GM19328 (cell line): Measurements from ENCODE around the gene ZNF800.

Experiments used
- ATAC-seq: cut with Tn5 transposase; IDR thresholded peaks from one replicate; pipeline ENCODE4 v1.9.1; 2021; ENCODE audit warnings: mild to moderate bottlenecking, moderate library complexity; ENCODE audit not compliant: unreplicated experiment

The ZNF800 gene

DNA sequence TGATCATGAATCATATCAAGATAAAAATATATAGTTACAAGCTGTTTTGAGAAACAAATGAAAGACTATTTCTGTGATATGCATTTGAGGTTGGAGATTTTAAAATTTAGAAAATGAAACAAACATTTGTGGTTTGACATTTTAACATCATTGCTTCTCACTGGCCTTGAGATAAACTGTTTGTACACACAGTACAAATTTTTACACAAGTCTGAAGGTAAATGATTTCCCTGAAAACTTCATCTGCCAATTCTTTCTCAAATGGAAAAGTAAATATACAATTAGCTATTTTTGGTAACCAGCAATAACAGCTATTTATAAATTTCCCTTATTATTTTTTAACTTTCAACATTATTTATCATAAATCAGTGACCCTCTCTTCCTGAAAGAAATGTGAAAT lies 38.6 kb downstream of the ZNF800 start:
- no peak for ATAC-seq

DNA sequence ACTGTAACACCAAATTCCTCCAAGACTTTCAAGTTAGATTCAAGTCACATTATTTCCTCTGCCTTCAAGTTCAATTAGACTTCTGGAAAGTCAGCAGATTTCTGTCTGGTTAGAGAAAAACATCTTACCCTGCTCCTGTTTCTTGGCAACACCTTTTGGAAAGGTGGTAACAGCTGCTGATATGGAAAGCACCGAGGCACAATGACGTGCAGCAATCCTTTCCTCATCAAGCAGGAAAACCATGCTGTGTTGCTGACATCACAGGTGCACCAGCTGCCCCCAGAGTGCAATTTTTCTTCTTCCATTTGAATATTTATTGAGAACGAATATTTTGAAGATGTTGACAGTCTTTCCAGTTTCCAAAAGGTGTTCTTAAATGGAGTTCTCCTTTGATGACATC lies 41.9 kb downstream of the ZNF800 start:
- no peak for ATAC-seq

DNA sequence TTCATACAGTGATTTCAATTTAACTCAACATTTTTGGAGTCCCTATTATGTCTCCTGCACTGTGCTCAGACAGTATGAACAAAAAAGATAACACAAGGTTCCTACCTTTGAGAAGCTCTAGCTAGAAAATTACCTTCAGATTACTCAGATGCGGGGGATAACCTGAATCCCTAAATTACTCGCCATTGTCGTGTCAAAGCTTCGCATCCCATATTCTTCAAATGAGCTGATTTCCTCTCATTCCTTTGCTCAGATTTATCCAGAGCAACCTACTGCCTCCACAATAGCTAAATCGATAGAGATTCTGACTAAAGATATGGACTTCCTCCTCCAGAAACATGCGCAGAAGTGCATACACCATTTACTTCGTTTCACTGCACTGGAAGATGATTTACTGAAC lies 42.6 kb downstream of the ZNF800 start:
- ATAC-seq: no peak

DNA sequence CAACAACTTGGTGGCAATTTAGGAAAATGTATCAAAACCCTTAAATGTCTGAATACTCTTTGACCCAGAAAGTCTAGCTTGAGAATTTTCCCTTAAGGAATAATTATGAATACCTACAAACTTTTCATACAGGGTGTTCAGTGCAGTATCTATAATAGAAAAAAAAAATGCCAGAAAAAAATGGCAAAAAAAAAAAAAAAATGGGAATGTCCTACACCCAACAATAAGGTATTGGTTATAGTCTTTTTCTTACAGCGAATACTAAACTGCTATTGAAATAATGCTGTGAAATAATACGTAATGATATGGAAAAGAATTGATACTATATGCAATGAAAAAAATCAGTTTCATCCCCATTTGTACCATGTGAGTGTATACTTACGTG lies 44.3 kb downstream of the ZNF800 start:
- ATAC-seq: no peak

DNA sequence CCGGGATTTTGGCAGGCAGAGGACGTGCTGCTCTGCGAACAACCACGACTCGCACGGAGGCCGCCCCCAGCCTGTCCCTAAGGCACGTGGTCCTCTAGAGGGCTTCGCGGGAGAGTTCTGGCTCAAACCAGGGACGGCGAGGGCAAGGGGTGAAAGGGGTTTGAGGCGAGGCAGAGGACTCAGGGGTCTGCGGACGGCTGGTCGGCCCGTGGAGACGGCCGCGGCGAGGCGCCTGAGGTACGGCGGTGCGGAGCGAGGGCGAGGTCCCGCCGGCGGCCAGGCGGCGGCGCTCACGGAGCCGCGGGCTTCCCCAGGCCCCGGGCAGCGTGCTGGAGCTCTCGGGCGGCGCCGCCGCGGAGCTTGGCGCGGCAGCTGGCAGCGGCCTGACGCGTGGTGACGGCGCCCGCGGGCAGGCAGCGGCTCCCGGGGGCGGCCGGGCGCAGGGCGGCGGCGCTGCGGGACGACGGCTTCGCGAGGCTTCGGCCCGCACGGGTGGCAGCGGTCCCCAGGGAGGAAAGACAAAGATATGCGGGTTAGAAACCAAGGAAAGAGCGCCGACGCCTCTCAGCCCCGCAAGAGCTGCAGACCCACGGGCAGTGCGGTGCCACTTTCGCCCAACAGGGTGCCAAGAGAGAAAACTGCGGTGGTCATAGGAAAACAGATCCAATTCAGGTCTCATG lies 44.8 kb downstream of the ZNF800 start:
- ATAC-seq: peak; percentile 98

DNA sequence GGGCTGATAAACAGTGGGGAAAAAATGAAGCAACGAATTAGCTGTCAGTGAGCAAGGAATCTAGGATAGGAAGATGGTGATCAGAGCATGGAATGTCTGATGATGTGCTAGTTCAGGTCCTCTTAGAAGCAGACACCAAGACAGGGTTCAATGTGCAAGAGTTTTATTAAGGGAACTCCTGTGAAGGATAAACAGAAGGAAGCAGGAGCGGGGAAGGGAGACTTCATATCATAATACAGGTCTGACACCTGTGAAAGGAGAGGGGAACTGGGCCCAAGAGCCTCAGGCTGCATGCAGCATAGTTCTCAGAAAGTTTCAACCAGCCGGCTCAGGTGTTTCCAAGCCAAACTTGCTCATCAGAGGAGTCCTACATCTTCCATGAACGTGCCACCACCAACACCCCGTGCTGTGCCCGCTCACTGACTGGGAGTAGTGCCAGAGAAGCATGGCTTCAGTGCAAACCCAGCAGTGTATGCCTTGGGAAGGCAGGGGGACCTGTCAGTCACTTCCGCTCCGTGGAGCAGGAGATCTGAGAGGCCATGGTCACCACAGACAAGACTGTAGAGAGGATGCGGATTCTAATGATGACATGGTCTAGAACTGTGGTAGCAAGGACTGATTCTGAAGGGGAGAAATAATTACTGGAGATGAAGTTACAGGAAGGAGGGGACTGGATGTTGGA lies 45.8 kb downstream of the ZNF800 start:
- ATAC-seq: no peak

DNA sequence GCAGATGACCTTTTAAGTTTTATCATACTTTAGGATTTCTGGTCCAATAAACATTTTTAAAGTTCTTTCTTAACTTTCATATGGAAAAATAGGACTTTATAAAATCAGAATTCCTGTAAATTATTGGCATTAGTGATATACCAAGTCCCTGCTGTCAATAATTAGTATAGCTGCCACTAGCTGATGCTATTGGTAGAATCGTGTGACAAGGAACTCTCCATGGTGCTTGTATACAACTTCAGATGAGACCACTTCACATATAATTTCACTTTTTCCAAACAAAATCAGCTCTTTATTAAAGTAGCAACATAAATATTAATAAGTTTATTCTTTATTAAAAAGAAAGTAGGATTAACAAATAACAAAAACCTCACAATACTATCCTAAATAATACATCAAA lies 49.9 kb downstream of the ZNF800 start:
- no peak for ATAC-seq

DNA sequence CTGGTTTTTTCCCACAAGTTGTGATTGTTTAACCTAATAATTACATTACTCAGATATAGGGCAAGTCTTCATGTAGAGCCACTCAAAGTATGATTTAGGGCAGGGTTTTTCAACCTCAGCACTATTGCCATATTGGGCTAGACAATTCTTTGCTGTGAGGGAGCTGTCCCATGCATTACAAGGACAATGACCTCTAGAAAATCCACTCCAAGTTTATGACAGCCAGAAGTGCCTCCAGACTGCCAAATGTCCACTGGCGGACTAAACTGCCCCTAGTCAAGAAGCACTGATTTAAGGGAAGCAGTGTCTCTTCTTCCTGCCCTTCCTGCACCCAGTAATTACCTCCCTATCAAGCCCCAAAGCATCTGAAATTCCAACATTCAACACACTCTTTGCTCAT lies 54.4 kb downstream of the ZNF800 start:
- no peak for ATAC-seq

DNA sequence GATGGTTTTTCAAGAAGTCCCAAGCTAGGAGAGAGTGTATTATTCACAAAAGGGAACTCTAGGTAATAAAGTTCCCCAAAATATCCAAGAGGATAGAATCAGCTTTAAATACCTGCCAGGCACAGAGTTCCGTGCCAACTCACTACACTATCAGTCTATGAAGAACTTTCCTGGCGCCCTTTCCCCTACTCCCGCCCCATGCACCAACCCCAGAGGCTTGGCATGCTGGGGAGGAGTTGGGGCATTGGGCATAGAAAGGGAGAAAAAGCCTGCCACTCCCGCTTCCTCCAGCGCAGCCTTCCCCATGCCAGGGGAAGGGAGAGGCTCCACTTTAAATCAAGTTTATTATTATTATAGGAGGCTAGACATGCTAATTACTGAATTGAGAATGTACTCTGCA lies 54.9 kb downstream of the ZNF800 start:
- no peak for ATAC-seq

DNA sequence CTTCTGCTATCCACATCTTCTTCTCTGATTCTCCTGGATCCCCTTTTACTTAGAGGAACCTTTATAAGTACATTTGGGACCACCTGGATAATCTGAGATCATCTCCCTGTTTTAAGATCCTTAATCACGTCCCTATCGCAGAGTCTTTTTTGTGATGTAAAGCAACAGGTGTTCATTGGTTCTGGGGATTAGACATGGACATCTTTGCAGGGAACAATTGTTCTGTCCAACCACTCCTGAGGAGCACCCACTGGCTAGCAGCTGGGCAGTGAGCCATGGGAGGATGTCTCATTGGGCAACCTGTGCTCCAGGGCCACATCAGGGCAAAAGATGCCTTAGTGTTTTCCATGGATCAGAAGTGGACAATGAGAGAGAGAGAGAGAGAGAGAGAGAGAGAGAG lies 56.0 kb downstream of the ZNF800 start:
- ATAC-seq: no peak

DNA sequence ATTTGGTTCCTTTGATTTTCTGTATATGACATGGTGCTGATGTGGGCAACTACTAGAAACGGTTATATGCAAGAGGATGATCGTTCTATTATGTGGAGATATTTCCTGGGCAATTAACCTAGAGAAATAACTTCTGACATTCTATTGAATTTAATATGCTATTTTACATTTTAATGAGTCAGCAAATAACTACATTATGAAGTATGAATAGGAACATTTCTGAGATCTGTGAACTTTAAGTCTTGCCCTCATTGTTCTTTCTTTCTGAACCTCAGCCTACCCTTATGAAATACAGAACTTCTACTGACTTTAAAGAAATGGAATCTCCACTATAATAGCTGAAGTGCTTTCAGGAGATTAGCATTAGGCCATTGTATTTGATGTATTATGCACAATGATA lies 59.6 kb downstream of the ZNF800 start:
- ATAC-seq: no peak

DNA sequence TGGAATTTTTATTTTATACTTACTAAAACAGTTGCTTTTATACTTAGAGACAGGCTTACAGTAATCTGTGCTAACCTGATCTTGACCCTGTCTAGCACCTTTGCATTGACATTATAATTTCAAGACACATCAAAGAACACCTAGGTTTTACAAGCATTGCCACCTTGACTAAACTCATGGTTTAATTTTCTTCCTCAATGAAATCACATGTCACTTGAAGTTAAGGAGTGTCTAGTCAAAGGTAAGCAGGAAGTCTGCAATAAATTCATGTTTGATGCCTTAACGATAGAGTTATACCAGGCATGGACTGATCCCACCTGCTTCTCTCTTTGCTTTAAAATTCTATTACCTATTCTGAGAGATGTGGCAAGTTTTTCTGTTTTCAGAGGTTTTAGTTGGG lies 62.4 kb downstream of the ZNF800 start:
- ATAC-seq: no peak

DNA sequence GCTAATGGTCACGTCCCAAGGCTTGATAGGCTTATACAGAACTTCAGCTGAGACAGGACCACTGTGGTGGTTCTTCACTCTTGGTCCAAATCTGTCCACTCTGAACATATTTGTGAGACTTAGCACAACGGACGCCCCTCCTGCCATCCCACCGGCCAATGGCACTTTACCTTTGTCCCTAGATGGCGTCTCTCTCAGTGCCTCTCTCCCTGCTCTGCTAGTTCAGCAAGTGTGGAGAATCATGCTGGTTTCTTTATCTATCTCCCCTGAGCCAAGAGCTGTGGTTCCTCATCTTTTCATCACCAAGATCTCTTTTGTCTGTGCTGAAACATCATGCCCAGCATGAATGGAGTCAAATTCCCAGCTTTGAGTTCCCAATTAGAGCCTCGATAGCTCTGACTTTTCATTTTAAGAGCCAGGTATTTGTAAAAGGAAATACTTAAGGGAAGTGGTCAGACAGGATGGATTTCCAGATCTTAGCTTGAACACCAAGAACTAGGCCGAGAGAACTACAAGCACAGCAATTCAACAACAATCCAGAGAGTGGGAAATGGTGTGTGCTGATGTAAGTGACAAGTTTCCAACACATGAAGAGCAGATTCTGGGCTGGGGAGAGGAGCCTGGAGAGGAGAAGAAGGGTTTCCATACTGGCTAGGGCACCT lies 69.5 kb downstream of the ZNF800 start:
- no peak for ATAC-seq

DNA sequence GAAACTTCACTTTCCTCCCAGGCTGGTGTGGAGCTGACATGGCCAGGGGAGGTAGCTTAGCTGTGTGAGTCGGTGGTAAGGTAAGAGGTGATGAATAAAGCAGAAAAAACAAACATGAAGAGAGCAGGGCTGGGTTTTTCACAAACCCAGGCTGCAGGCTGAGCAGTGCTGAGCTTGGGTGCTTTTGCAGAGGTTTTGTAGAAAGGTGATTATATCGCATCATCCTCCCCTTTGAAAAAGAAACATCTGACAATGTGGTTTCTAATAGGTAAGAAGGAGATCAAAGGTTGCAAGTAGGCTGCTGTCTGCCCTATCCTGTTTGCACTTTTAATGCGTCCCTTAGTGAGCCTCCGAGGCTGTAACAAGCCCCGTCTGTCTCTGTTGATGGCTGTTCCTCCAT lies 70.2 kb downstream of the ZNF800 start:
- ATAC-seq: no peak

DNA sequence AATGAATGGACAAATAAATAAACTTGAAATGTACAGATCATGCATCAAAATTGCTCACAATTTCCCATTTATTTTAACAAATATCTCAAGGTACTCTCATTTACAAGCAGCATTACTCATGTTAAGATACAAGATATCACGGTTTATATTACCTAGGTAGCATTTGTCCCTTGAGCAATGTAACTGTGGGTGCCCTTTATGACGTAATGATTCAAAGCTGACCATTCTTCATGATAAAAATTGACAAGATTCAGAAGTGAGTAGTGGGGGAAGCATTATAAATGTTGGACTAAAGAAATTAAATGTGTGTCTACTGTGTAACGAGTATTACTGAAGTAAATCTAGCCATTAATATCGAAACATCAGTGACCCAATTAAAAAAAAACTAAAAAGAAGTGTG lies 71.5 kb downstream of the ZNF800 start:
- ATAC-seq: no peak
